Measurements from ENCODE around the gene PRRX1.

PRRX1 gene

DNA sequence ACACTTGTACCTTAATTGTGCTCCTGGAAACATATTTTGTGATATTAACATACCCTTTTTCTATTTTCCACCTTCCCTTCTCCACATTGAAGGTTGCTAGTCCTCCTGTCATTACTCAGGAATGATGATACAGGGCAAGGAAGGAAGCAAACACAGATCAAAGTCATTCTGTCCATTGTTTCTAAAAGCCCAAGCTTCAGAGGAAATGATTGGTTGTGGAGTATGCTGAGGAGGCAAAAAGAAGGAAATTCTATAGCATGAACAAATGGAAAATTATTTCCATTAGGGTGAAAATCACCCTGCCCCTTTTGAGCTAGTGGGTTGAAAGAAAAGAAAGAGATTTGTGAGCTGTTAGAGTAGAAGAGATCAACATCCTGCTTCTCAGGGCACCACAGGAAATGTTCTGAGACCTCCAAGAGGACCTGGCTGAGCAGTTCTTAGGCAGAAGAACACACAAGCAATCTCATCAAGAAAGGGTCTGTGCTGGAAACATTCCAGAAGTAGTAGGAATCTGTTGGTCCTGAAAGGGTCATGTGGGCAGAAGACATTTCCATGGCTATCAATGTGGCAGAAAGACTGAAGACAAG, 29.0 kb upstream of the PRRX1 start:
- ChIA-PET CTCF (no interaction called here), POLR2A (no interaction called here)
- no peak overlapping the region for H3K4me3 ChIP-seq (ENCODE audit: low read depth, low read length)
- H3K4me1 ChIP-seq (ENCODE audit: control insufficient read depth, insufficient read depth, low read length), result no peaks in the 10 kb centered on the region
- H3K27ac ChIP-seq (ENCODE audit: extremely low read depth, low read depth, low read length), result no peak overlapping the region
- TF ChIP-seq ZNF544 (tag by site-specific recombination; IDR thresholded peaks at IDR 0.05) (no peak), ZNF521 (tag by site-specific recombination; IDR thresholded peaks at IDR 0.05) (no peak), ZNF302 (tag by site-specific recombination; IDR thresholded peaks at IDR 0.05; ENCODE audit: low read depth) (no peak), ZBTB11 (tag by site-specific recombination; conservative IDR thresholded peaks at IDR 0.05; ENCODE audit: low read depth) (no peak), ZNF37A (tag by site-specific recombination; IDR thresholded peaks at IDR 0.05) (no peak), OVOL3 (tag by site-specific recombination; IDR thresholded peaks at IDR 0.05) (no peak), OSR2 (tag by site-specific recombination; IDR thresholded peaks at IDR 0.05) (no peak), ZNF830 (tag by site-specific recombination; IDR thresholded peaks at IDR 0.05; ENCODE audit: low read depth) (no peak), ZNF404 (tag by site-specific recombination; IDR thresholded peaks at IDR 0.05) (no peak), ZNF433 (tag by site-specific recombination; IDR thresholded peaks at IDR 0.05; ENCODE audit: low read depth) (no peak), ZBTB7A (tag by site-specific recombination; IDR thresholded peaks at IDR 0.05; ENCODE audit: low read depth) (no peak), ZNF560 (tag by site-specific recombination; IDR thresholded peaks at IDR 0.05; ENCODE audit: borderline replicate concordance) (no peak), SALL2 (tag by site-specific recombination; IDR thresholded peaks at IDR 0.05; ENCODE audit: borderline replicate concordance) (no peak), ZNF248 (tag by site-specific recombination; IDR thresholded peaks at IDR 0.05) (no peak)
- H3K9me3 ChIP-seq (ENCODE audit: control insufficient read depth, insufficient read depth, low read depth, low read length), result no peaks in the 10 kb centered on the region
- H3K36me3 ChIP-seq (ENCODE audit: control insufficient read depth in 2 of 2, insufficient read depth in 1 of 2, low read length in 2 of 2), result no peaks in the 10 kb centered on the region

GRCh38 chr1:170640581-170640980, 23.4 kb upstream of the PRRX1 start:
- CTCF ChIA-PET, result interaction anchor here (0.6 kb wide), 1 partner anchor 720 kb away, joined by 4 read pairs; no protein-coding TSS in a partner anchor
- Histone ChIP-seq H3K9me3 (ENCODE audit: control insufficient read depth, insufficient read depth, low read depth, low read length) (no peaks in the 10 kb centered on the region), H3K4me1 (ENCODE audit: control insufficient read depth, insufficient read depth, low read length) (no peaks in the 10 kb centered on the region), H3K4me3 (ENCODE audit: low read depth, low read length) (no peak overlapping the region), H3K36me3 (ENCODE audit: control insufficient read depth in 2 of 2, insufficient read depth in 1 of 2, low read length in 2 of 2) (no peaks in the 10 kb centered on the region), H3K27ac (ENCODE audit: extremely low read depth, low read depth, low read length) (no peak overlapping the region)
- POLR2A ChIA-PET, result no interaction called here
- TF ChIP-seq ZNF2 (tag by site-specific recombination; IDR thresholded peaks at IDR 0.05) (no peak), ZNF37A (tag by site-specific recombination; IDR thresholded peaks at IDR 0.05) (no peak), ZNF146 (tag by site-specific recombination; IDR thresholded peaks at IDR 0.05) (no peak), PBX3 (CRISPR knock-in tag; IDR thresholded peaks at IDR 0.05) (no peak), GLIS1 (tag by site-specific recombination; IDR thresholded peaks at IDR 0.05) (no peak), ZNF530 (tag by site-specific recombination; IDR thresholded peaks at IDR 0.05; ENCODE audit: low read depth) (no peak), ZBTB1 (tag by site-specific recombination; IDR thresholded peaks at IDR 0.05) (no peak), ZNF138 (tag by site-specific recombination; IDR thresholded peaks at IDR 0.05; ENCODE audit: borderline replicate concordance) (no peak), ZNF621 (tag by site-specific recombination; IDR thresholded peaks at IDR 0.05) (no peak), ZNF777 (tag by site-specific recombination; IDR thresholded peaks at IDR 0.05; ENCODE audit: borderline replicate concordance) (no peak), OSR2 (tag by site-specific recombination; IDR thresholded peaks at IDR 0.05) (no peak), ZNF600 (tag by site-specific recombination; IDR thresholded peaks at IDR 0.05) (no peak), ZNF449 (tag by site-specific recombination; IDR thresholded peaks at IDR 0.05) (no peak), ZNF266 (tag by site-specific recombination; IDR thresholded peaks at IDR 0.05; ENCODE audit: low read depth) (no peak), ZNF76 (tag by site-specific recombination; IDR thresholded peaks at IDR 0.05; ENCODE audit: borderline replicate concordance, low read depth) (no peak), MYNN (tag by site-specific recombination; IDR thresholded peaks at IDR 0.05; ENCODE audit: borderline replicate concordance) (no peak), PRDM1 (tag by site-specific recombination; IDR thresholded peaks at IDR 0.05) (no peak)
